ENCODE data around the gene RNF224. TPM values are rescaled to one million over a fixed set of nuclear protein-coding genes. Genes with fewer than 3 reads are reported as not detected.

RNF224 gene
- polyA plus RNA-seq, 1 donor, result 13.1 TPM

GRCh38 chr9:137273611-137274320, 46.5 kb downstream of the RNF224 start:
- DNase-seq, result no peak

- no peak for DNase-seq
These were observed 47.9 kb downstream of the RNF224 start for GRCh38 chr9:137275203-137275587.

DNA sequence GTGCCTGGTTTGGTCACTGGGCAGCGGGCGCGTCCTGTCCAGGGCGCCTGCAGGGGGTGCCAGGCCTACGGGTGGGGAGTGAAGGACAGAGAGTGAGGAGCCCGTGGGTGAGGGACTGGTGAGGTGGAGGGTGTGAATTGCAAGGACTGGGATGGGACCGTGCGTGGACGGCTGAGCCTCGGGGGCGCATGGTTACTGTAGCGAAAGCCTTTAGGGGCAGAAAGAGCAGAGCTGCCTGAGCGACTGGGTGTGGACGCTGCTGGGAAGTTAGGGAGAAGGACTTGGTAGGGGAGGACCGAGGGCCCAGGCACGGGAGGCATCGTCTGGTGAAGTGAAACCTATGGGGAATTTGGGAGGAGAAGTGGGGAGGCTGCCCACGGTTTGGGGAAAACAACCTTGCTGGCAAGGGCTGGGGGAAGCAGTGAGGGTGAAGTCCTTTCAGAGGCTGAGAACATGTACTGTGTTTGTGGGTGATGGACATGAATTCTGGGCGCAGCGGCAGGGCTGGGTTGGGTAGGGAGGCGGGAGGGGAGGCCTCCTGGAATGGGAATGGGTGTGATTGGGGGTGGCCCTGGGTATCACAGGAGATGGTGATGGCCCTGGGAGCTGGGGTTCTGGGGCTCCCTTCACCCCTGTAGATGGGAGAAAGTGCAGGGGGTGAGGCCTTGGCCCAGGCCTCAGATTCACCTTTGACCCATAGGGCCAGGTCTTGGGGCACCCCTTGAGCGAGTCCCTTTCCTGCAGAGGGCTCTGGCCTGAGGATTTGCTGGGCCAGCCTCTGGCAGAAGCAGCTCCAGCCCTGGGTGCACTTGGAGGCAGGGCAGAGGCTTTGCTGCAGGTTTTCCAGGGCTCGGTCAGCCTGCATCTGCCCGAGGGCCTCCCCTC, 48.5 kb downstream of the RNF224 start:
- DNase-seq, result no peak

- DNase-seq, result peak; percentile 80
These were observed 49.4 kb downstream of the RNF224 start for GRCh38 chr9:137276473-137277328.

GRCh38 chr9:137277329-137278041, 50.2 kb downstream of the RNF224 start, which contains the start of gene TOR4A:
Gene TOR4A, plus strand, starts transcription at chr9:137277726. Its CDS starts 964 bp downstream, at chr9:137278690.
- DNase-seq, result no peak

- no peak for DNase-seq
These were observed 50.9 kb downstream of the RNF224 start for GRCh38 chr9:137278061-137278701.

Other genes starting within 250 kb of the RNF224 start
- 61.3 TPM for gene PTGDS, start 250.0 kb upstream of the RNF224 start, polyA plus RNA-seq (ENCODE audit: insufficient read length)
- 0.43 TPM for gene LCNL1, start 244.5 kb upstream of the RNF224 start, polyA plus RNA-seq (ENCODE audit: insufficient read length)
- 23.3 TPM for gene PAXX, start 235.1 kb upstream of the RNF224 start, polyA plus RNA-seq (ENCODE audit: insufficient read length)
- gene CLIC3, start 230.9 kb upstream of the RNF224 start, polyA plus RNA-seq (ENCODE audit: insufficient read length), result not detected
- 46.6 TPM for gene ABCA2, start 199.3 kb upstream of the RNF224 start, polyA plus RNA-seq (ENCODE audit: insufficient read length)
- not detected for gene FUT7, start 195.4 kb upstream of the RNF224 start, polyA plus RNA-seq (ENCODE audit: insufficient read length)
- gene NPDC1, start 181.3 kb upstream of the RNF224 start, polyA plus RNA-seq (ENCODE audit: insufficient read length), result 18.4 TPM
- 4.7 TPM for gene ENTPD2, start 173.4 kb upstream of the RNF224 start, polyA plus RNA-seq (ENCODE audit: insufficient read length)
- gene SAPCD2, start 156.9 kb upstream of the RNF224 start, polyA plus RNA-seq (ENCODE audit: insufficient read length), result 7.2 TPM
- gene UAP1L1, start 150.0 kb upstream of the RNF224 start, polyA plus RNA-seq (ENCODE audit: insufficient read length), result 6.9 TPM
- gene MAN1B1, start 140.5 kb upstream of the RNF224 start, polyA plus RNA-seq (ENCODE audit: insufficient read length), result 61.4 TPM
- gene DPP7, start 112.8 kb upstream of the RNF224 start, polyA plus RNA-seq (ENCODE audit: insufficient read length), result 16.8 TPM
- gene GRIN1, start 88.3 kb upstream of the RNF224 start, polyA plus RNA-seq (ENCODE audit: insufficient read length), result not detected
- gene LRRC26, start 57.5 kb upstream of the RNF224 start, polyA plus RNA-seq (ENCODE audit: insufficient read length), result not detected
- not detected for gene TMEM210, start 55.4 kb upstream of the RNF224 start, polyA plus RNA-seq (ENCODE audit: insufficient read length)
- gene ANAPC2, start 38.9 kb upstream of the RNF224 start, polyA plus RNA-seq (ENCODE audit: insufficient read length), result 42.9 TPM
- gene SSNA1, start 38.8 kb upstream of the RNF224 start, polyA plus RNA-seq (ENCODE audit: insufficient read length), result 34.7 TPM
- gene TPRN, start 26.8 kb upstream of the RNF224 start, polyA plus RNA-seq (ENCODE audit: insufficient read length), result 10.9 TPM
- gene TMEM203, start 21.9 kb upstream of the RNF224 start, polyA plus RNA-seq (ENCODE audit: insufficient read length), result 39.0 TPM
- gene NDOR1, start 21.8 kb upstream of the RNF224 start, polyA plus RNA-seq (ENCODE audit: insufficient read length), result 12.2 TPM
- 5.8 TPM for gene RNF208, start 5.3 kb upstream of the RNF224 start, polyA plus RNA-seq (ENCODE audit: insufficient read length)
- gene CYSRT1, start 2.3 kb upstream of the RNF224 start, polyA plus RNA-seq (ENCODE audit: insufficient read length), result 13.2 TPM
- gene SLC34A3, start 3.4 kb downstream of the RNF224 start, polyA plus RNA-seq (ENCODE audit: insufficient read length), result 7.4 TPM
- 345 TPM for gene TUBB4B, start 13.8 kb downstream of the RNF224 start, polyA plus RNA-seq (ENCODE audit: insufficient read length)
- gene STPG3, start 23.8 kb downstream of the RNF224 start, polyA plus RNA-seq (ENCODE audit: insufficient read length), result 1.5 TPM
- 48.0 TPM for gene NELFB, start 27.8 kb downstream of the RNF224 start, polyA plus RNA-seq (ENCODE audit: insufficient read length)
- 4.5 TPM for gene TOR4A, start 50.2 kb downstream of the RNF224 start, polyA plus RNA-seq (ENCODE audit: insufficient read length)
- 5.1 TPM for gene NRARP, start 74.8 kb downstream of the RNF224 start, polyA plus RNA-seq (ENCODE audit: insufficient read length)
- 14.1 TPM for gene EXD3, start 195.7 kb downstream of the RNF224 start, polyA plus RNA-seq (ENCODE audit: insufficient read length)
- gene NOXA1, start 195.9 kb downstream of the RNF224 start, polyA plus RNA-seq (ENCODE audit: insufficient read length), result 6.7 TPM
- 0.33 TPM for gene ENTPD8, start 213.9 kb downstream of the RNF224 start, polyA plus RNA-seq (ENCODE audit: insufficient read length)
- 49.2 TPM for gene NSMF, start 231.8 kb downstream of the RNF224 start, polyA plus RNA-seq (ENCODE audit: insufficient read length)

Data from left kidney (tissue), 2 donors.